HG03045 (cell line): ENCODE measurements around the gene MAPK8IP3.

Experiments used
- ATAC-seq: cut with Tn5 transposase; IDR thresholded peaks from one replicate; pipeline ENCODE4 v1.9.1; 2021; ENCODE audit warnings: mild to moderate bottlenecking, moderate library complexity; ENCODE audit not compliant: unreplicated experiment

Gene MAPK8IP3

DNA sequence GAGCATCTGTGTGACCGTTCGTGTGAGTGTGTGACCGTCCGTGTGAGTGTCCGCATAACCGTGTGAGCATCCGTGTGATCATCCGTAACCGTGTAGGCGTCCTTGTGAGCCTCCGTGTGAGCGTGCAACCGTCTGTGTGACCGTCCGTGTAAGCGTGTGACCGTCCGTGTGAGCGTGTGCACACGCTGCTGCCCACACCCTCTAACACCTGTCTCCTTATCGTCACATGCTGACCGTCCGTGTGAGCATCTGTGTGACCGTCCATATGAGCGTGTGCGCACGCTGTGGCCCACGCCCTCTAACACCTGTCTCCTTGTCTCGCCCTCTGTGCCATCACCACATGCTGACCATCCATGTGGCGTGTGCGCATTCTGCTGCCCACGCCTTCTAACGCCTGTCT is 34.2 kb downstream of the MAPK8IP3 start:
- ATAC-seq = no peak

DNA sequence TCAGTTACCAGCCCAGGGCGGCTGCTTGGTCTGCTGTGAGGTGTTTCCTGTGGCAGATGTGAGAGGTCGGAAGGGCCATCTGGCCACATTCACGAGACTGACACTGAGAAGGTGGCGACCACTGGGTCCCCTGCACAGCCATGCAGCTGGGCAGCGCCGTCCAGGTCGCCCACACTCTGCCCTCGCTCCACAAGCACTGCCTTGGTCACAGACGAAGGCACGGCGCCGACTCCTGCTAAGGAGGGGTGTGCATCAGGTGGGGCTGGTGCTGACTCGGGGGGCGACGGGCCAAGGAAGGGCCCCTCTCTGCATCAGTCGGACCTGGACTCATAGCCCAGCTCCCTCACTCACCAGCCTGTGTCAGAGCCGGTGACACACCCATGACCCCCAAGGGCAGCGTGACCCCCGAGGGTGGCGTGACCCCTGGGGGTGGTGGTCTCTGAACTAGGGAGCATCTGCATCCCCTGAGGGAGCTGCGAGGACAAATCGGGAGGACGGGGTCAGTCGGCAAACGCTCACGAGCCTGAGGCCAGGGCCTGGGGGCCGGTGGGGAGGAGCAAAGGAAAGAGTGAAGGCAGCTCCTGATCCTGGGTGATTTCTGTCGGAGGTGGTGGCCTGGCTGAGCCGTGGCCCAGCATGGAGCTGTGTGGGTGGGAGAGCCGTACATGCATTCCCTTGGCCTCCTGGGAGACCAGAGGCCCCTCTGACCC is 34.9 kb downstream of the MAPK8IP3 start:
- no peak for ATAC-seq

DNA sequence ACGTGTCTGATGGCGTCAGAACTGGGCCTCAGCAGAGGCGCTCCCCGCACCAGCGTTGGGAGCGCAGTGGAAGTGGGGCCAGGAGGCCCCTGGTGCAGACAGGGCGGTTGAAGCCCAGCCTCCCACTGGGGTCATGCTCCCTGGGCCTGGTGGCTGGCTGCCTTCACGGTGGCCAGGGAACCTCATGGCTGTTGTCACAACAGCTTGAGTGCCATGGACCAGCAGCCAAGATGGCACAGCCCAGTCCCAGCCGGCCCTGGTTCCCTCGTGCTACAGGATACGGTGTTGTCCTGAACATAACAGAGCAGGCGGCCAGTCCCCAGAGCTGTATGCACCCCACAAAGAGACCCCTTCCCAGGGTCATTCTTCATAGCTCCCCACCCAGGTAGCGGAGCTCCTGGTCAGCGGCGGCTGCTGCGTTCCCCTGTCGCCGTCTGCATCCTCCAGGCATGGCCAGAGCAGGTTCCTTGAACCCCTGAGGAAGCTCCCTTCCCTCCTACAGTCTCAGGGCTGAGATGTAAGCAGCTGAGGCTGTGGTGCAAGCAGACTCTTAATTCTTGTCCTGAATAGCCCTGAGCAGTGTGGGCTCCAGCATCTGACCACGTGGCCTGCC is 35.7 kb downstream of the MAPK8IP3 start:
- no peak for ATAC-seq

DNA sequence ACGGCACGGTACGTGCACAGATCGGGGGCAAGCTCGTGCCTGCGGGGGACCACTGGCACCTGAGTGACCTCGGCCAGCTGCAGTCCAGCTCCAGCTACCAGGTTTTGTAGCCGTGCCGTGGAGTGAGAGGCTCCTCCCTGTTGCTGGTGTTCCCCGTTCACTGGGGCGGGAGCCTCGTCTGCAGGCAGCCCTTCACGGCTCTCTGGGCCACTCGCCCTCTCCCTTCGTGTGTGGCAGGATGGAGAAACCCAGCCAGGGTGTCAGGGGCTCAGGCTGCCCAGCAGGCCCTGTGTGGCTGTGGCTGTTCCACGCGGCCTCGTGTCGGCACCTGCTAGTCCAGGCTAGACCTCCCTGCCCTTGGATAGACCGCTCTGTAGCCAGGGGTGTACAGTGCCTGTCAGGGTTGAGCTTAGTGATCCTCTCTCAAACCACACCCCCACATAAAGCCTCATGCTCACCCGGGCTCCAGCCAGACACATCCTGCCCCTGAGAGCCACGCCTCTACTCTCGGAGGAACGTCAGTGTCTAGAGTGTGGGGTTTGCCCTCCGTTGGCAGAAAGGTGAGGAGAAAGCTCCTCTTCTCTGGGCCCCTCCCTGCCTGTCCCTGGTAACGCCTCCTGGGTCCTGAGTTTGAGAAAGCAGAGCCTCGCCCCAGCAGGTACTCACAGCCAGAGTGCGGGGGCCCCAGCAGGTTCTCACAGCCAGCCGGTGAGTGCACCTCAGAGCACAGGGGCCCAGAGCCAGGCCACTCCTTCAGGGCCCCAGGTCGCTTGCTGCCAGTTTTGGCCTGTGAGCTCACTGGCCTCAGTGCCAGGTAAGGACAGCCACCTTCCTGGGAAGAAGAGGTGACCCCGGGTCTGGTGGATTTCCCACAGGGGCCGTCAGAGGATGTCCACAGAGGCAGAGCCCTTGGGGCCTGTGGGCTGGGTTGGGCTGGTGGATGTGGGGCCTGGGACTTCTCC is 37.7 kb downstream of the MAPK8IP3 start:
- no peak for ATAC-seq

DNA sequence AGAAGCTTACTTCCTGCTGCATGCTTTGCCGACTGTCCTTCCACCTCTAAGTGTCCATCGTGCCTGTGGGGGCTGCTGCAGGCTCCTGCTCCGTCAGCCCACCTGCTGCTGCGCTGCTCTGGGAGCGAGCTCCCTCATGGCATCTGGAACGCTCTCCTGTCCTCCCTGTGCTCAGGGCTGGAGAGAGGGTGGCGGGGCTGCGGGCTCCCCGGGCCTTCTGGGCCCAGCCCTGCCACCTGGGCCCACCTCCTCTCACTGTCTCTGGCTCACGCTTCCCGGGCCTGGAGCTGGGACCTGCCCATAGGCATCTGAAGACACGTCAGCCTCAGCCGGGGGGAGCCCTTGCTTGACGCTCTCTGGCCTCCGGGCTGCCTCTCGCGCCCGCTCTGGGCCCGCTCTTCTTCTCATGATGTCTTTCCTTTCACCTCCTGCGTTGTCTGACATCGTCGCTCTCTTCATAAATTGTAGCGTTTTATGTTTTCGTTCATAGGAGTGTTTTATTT is 38.4 kb downstream of the MAPK8IP3 start:
- no peak for ATAC-seq

DNA sequence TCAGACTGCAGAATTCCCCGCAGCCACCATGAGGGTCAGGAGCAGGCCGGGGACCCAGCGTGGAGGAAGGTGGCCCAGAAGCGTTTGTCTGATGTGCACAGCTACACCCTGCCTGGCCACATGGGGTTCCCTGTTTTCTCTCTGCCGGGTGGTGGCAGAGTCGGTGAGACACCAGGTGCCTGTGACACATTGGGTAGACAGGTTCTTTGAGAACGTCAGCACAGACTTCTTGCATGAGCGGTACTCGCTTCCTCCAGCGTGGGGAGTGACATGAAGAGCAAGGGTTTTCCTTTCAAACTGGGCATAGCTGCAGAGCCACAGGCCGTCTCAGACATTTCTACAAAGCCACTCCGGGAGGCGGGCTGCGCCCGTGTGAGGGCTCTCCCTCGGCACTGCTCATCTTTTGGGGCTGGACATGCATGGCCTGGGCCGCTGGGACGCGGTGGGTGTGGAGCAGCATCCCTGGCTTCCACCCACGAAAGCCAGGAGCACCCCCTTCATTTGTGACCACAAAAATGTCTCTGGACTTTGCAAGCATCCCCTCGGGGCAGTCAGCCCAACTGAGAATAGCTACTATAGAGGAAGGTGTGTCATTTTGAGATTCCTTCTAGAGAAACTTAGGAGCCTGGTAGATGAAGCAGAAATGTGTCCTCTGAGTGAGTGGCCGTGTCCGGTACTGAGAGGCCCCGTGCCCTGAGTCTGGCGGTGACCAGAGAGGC is 39.3 kb downstream of the MAPK8IP3 start:
- ATAC-seq = no peak

DNA sequence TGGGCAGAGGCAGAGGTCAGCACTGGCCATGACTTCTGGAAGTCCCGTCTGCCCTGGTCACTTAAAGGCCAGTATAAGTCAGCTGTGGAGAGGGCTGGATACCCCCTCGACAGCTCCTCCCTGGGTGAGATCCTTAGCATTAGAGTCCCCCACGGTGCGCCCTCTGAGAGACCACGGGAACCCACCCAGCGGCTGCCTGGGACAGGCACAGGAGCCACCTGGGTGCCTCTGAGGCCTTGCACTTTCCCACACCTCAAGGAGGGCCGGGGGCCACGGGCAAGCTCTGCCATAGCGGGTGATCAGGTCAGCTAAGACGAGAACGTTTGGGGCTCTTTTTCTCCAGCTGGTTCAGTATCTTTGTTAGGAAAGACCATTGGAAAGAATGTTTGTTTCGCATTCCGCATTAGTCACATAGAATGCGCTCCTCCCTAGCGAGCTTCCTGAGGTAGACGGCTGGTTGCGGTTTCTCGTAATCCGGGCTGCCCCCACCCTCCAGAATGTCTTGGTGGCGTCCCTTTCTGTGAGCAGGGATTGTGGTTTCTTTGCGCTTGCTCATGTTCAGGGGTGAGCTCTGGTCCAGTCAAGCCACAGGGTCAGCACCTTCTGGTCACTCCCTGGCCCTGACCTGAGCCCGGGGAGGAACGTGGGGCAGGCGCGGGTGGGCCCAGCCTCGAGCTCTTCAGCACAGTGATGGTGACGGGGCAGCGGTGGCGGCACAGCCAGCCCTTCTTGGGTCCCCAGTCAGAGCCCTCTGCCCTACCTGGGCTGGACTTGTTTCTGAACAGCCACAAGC is 40.1 kb downstream of the MAPK8IP3 start:
- ATAC-seq = no peak

DNA sequence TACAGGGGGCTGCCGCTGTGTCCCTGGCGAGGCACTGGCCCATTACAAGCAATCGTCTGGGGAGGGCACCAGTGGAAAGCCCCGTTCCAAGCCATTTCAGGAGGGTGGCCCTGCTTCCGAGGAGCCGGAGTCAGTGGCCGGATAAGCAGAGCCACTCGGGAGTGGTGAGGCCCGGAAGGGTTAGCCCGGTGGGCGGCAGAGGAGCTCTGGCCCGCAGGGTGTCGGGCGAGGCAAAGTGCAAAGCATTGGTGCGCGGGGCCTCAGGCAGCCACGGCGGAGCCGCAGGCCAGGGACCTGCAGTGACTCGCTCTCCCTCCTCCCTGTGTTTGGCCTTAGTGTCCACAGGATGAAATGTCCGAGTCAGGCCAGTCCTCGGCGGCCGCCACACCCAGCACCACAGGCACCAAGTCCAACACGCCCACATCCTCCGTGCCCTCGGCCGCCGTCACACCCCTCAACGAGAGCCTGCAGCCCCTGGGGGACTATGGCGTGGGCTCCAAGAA is 40.7 kb downstream of the MAPK8IP3 start:
- no peak for ATAC-seq

DNA sequence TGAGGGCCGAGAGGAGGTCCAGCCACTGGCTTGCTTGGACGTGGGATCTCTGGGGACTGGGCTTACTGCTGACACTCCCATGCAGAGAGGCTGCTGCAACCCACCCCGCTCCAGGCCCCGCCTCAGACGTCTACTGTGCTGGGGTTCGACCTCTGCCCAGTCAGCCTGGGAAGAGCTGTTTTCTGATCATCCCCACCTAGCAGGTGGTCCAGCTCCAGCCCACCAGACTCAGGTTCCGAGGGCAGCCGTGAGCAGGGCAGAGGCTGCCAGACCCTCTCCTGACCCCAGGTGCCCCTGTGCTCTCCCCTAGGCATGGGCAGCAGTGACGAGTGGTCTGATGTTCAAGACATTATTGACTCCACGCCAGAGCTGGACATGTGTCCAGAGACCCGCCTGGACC is 41.9 kb downstream of the MAPK8IP3 start:
- no peak for ATAC-seq

DNA sequence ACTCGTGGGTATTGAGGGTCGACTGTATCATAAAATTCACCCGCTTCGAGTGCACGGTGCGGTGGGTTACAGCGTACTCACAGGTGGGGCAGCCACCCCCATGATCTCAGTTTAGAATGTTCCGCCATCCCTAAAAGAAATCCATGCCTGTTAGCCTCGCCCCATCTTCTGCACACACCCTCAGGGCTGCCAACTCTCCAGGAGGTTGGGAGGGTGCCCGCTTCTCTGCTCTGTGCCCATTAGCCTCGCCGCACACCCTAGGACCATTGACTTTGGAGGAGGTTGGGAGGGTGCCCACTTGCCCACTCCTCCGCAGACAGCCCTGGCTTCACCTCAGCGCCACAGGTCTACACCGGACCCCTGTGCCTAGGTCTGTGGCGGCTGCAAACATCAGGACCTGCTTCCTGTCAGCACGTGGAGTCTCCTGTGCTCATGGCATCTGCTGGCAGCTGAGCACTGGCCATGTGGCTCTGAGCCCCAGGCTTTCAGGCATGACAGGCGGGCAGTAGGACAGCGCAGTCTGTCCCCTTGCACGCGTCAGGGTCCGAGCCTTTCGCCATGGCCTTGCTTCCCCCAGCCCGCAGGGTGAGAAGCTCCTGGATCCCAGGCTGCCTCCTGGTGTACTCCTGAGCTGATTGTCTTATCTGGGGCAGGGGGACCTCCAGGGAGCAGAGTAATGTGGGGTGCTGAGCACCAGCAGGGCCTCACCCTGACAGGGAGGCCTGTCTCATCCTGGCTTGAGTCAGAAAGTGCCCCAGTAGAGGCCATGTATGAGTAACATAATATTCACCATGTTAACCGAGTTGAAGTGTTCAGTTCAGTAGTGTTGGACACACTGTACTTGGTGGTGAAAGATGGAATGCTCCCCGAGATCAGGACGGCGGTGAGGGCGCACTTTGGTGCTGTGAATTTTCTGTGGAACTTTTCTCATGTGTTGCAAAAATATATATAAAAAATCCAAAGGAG is 43.4 kb downstream of the MAPK8IP3 start:
- ATAC-seq = no peak

DNA sequence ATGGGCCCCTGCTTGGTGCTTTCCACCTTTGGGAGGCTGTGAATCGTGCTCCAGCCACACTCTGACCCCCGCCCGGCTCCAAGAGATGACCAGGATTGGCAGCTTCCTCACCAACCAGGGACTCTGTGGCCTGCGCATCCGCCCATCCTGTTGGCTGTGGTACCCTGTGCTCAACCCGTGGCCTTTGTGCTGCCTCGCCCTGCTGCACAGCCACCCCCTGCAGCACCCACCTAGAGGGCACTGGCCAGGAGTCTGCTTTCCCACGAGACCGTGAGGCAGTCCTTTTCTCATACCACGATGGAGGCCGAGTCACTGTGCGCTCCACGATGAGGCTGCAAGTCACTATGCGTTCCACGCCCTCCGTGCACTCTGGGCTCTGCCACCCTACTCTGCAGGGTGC is 46.0 kb downstream of the MAPK8IP3 start:
- no peak for ATAC-seq

DNA sequence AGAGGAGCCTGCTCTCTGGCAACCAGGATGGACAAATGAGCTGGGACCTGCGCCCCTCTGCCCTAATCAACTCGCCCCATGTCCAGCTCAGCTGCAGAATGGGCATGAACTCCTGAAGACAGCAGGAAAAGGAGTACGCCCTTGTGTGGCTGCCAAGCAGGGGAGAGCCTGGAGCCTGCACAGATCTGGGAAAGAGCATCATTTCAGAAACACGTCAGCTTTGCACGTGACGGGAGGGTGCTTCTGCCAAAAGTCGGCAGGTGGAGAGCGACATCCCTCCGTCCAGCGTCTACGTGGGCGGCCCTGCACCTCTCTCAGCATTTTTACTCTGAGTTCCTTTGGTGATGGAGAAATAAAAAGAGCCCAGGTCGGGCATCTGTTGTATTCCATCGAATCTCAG is 46.9 kb downstream of the MAPK8IP3 start:
- ATAC-seq = no peak

DNA sequence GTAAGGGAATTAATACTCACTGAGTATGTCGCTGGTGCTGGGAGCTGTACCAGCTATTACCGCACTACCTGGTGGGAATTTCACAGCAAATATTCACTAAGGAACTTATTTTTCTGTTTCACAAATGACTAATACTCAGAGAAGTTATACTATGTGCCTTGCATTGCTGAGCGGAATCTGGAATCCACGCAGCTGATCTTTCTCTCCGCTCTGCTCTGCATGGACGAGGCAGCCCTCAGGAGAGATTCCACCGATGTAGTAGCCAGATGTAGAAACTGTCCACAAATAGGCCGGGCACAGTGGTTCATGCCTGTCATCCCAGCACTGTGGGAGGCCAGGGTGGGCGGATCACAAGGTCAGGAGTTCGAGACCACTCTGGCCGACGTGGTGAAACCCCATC is 48.2 kb downstream of the MAPK8IP3 start:
- ATAC-seq = no peak

DNA sequence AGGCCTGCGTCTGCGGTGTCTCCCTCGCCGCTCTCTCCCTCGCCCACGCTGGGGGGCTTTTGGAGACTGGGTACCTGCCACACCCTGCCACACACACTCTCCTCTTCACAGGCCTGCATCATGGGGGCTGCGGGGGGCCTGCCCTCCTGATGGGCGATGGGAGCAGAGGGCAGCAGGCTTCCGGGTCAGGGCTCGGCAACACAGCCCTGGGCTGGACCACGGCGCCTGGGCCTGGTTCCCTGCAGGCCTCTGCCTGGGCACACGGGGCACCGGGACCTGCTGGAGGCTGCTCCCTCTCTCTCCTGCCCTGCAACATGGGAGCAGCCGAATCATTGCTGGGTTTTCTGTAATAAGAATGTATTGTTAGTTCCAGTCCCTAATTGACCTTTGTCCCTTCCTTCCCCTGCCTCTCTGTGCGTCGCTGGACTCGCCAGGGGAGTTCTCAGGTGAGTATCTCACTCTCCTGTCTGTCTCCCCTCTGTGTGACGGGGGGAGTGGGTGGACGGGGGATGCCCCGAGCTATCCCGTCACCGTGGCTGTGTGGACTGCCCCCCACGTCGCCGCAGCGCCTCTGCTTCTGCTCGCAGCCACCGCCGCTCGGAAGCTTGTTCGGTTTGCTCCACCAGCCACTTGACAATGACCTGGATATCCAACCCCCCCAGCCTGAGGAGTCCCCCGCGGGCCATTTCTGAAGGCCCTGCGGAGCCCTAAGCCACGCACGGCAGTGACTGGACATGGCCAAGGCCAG is 51.9 kb downstream of the MAPK8IP3 start:
- no peak for ATAC-seq

DNA sequence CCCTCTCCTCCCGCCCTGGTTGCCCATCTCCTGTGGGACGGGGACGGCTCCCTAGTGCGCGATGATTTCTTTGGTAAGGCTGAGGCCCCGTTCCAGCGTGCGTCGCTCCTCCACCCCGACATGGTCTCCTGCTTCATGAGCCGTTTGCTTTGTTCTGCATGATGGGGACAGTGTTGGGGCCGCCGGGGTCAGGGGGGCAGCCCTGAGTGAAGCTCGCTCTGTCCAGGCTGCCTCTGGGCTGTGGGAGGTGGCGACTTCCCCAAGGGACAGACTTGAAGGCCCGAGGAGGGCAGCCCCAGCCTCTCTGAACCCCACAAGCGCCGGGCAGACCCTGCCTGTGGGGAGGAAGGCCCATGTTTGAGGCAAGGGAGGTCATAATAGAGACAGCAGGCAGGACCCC is 52.9 kb downstream of the MAPK8IP3 start:
- no peak for ATAC-seq

DNA sequence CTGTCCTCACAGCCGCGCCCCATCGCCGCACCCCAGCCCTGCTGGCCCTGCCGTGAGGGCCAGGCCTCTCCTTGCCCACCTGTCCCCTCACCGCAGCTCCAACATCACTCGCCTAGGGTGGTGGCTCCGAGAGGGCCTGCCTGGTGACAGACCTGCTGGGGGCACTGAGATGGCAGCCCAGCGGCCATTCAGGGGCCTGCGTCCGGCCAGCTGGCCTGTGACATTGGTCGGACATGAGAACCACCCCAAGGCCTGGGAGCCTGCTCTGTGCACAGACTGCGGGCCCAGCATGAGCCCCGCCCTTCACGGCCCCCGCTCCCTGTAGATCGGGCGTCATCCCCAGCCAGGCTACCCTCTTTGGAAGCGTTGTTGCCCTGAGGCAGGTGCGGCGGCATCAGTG is 53.5 kb downstream of the MAPK8IP3 start:
- ATAC-seq = no peak

DNA sequence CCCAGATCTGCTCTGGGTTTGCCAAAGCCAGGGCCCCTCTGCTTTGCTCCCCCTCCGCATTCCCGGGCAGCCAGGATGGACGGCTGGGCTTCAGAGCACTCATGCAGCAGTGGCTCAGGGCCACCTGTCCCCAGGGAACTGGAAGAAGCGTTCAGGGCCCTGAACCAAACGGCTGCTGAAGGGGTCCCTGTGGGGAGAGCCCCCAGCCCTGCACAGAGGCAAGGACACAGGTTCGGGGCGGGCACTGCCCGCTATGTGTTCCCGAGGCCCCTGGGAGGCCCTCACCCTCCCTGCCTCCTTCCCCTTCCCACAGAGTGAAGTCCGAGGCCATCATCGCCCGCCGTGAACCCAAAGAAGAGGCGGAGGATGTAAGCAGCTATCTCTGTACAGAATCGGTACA is 54.9 kb downstream of the MAPK8IP3 start:
- no peak for ATAC-seq

DNA sequence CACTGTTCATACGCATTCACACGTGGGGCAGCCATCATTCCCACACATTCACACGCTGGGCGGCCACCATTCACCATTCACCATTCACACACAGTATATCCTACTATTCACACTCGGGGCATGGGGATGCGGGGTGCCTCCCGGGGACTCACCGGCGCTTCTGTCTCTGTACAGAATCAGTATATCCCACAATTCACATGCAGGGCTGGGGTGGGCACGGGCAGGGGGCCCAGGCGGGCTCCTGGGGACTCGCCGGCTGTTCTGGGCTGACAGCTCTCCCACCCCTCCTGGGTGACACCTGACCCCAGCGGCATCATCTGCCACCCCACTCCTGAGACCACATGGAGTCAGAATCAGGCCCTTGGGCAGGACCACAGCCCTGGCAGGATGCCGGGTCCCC is 55.8 kb downstream of the MAPK8IP3 start:
- ATAC-seq = no peak
